Inflammatory macrophage treated with lipopolysaccharide for 4 hours (primary cell): ENCODE measurements around the gene CCDC167.
"Not testable (repeated sequence)": the region's sequence is repeated elsewhere in the genome, so short reads cannot be mapped to it uniquely, and the experiment has no call there.

Source experiments
- DNase-seq: peaks from one replicate; pipeline ENCODE4 v3.0.0-alpha.2; 2020

CCDC167 gene

DNA sequence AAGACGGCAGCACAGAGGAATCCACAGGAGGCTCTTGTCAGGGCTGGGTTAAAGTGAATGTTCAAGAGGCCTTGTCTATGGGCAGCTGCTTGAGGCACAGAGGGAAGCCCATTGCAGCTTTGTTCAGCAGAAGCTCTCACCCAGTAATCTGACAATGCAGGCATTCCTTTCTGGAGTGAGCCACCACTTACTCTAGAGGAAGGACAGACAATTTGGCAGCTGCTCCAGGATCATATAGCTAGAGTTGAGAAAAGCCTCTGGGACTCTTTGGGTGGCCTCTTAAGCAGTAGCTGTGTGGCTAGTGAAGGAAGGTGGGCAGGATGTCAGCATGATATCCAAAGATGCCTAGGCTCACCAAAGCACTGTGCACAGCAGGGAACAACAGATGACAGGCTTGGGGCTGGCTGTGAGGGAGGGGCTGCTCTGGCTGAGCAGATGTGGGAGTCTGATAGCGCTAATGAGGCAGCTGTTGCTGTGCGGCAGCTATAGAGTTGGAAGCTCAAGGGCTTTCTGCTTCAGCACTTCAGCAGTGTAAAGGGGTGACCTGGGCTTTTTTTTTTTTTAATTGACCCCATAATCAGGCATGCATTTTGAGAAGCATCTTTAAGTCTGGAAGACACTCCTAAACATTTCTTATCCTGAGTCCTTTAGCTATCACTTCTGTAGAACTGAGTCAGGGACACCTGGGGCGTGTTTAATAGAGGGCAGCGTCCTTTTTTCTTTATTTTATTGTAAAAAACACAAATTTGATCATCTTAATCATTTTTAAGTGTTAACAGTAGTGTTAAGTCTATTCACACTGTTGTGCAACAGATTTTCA, 39.5 kb downstream of the CCDC167 start:
- DNase-seq = no peak

DNA sequence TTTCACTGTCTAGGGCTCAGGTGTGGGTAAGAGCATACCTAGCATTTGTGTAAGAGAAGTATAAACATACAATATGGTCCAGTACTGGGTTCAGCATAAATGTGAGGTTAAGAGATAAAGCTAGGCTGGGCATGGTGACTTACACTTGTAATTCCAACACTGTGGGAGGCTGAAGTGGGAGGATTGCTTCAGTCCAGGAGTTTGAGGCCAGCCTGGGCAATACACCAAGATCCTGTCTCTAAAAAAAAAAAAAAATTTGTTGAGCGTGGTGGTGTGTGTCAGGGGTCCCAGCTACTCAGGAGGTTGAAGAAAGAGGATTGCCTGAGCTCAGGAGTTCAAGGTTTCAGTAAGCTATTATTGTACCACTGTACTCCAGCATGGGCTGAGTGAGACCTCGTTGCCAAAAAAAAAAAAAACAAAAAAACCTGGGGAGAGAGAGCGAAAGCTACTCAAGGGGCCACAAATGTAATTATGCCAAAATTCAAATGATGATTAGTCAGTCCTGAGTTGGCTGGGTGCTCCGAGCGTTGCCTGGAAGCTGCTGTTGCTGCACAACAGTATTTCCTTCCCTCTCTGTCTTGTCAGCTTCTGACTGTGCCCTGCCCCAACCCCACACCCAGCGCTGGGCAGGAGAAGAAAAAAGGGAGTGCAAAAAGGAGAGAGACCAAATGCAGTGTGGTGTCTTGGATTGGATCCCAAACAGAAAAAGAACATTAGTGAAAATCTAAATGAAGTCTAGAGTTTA, 42.7 kb downstream of the CCDC167 start:
- no peak for DNase-seq

DNA sequence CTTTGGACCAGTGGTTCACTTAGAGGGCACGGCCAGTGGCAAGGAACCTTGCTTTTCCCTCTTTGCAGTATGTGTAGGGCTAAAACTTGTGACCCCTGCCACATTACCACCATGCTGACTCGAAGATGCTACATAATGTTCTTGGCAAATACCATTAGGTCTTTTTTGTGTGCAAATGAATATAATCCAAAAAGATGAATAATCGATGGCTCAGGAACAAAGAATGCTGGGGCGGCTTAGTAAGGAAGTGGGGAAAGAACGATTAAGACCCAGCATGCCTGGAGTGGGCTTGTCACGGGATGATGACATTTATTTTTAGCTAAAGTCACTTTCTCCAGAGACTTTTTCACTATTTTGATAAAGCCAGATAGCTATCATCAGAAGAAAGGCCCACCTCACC, 43.6 kb downstream of the CCDC167 start:
- DNase-seq = no peak

DNA sequence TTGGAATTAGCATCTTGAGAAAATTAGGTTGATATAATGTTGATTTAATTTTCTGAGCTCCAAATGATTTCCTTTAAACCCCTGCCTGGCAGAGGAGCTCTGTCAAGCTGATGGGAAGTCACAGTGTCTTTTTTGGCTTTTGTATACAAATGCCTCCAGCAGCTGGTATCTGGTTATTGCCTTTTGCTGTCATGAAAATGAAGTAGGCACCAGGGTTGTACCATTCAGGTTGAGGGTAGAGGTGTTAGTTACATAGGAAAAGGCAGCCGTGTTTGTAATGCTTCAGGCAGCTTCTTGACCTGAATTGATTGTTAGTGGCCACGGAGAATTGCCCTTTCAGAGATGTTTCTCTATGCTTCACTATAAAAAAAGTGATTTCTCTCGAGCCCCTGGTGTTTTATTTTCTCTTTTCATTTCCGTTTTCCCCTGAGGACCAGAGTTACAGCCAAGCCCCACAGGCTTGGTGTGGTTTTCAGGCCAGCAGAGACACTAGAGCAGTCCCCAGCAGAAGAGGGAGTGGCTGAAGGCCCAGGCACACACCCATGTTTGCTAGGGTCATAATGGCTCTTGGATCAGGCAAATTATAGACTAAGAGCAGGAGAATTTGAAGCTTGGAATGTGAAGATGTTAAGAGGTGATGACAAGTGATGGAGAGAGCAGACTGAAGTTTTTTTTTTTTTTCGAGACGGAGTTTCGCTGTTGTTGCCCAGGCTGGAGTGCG, 45.1 kb downstream of the CCDC167 start:
- no peak for DNase-seq

- no peak for DNase-seq
Measured at GRCh38 chr6:37452522-37452921, 47.2 kb downstream of the CCDC167 start.

- no peak for DNase-seq
Measured at GRCh38 chr6:37451441-37452193, 48.1 kb downstream of the CCDC167 start.

- DNase-seq = no peak
Measured at GRCh38 chr6:37449984-37450383, 49.7 kb downstream of the CCDC167 start.

GRCh38 chr6:37443216-37443542, 56.5 kb downstream of the CCDC167 start:
- not testable (repeated sequence) for DNase-seq

DNA sequence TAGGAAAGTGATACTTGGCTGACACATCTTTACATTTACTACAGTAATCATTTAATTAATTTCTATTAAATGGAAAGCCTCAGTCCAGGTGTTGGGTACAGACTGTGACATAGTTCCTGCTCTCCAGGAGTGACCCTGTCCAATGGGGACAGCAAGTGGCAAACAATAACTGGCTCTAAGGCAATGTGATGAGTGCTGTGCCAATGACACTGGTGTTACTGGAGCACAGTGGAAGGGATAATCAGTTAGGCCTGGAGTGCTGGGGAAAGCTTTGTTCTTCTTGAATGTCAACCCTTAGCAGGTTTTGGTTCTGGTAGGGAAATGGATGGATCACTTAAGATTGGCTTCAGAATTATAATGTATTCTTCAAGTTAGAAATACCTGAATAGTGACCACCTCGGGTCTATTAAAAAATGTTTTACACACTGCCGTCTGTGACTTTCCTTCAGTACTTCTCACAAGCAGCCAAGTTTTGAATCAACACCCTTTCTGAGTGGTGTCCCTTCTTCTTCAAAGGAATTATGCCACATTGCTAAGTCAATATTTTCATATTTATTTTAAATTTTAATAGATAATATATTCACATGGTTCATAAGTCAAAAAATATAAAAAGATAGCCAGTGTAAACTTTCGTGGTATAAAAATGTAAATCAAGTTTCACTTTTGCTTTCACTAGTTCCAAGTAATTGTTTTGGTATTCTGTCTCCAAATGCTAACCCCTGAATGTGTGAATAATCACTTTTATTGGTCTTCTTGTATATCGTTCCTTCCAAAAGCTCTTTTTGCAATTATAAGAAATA, 57.1 kb downstream of the CCDC167 start:
- peak; percentile 28 for DNase-seq

DNA sequence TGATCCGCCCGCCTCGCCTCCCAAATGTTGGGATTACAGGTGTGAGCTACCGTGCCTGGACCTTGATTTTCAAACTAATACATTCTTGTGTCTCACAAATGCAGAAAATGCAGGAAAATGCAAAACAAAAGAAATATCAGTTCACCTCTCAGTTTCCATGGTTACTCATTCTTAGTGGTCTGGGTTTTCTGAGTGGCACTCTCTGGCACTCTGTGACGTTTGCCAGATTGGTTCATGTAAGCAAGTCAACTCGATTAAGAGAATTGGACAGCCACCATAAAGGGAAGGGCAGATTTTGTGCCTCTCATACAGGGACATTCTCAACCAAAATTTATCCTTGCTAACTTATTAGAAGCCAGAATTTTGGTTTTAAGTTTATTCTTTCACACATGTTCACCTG, 58.0 kb downstream of the CCDC167 start:
- DNase-seq = no peak

- DNase-seq = no peak
Measured at GRCh38 chr6:37438930-37439329, 60.8 kb downstream of the CCDC167 start.

- DNase-seq = no peak
Measured at GRCh38 chr6:37435816-37436215, 63.9 kb downstream of the CCDC167 start.

- no peak for DNase-seq
Measured at GRCh38 chr6:37435373-37435772, 64.3 kb downstream of the CCDC167 start.

DNA sequence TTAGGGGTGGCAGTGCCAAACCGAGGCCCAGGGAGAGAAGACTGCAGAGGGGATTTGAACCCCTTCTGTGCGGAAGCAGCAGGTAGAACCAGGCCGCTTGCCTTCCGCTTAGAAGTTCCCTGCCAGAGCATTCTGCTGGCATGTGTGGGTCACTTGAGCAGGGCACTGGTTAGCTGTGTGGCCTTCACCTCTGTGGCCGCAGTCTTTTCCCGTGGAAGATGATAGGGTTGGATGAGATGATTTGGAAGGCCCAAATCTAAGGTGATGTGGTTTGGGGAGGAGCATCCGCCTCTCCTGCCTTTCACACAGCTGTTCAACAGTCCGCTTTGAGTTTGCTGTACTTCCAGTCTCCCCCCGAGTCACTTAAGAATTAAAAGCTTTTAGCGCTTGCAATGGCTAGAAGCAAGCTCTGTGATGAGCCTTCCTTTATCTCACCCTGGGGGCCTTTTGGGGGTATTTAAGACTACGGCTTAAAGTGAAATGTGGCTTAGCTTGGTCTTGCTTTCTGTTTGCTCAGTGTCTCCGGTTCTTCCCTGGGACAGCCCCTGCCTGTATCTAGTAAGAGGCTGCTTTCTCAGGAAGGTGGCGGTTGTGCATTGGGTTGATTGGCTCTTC, 65.9 kb downstream of the CCDC167 start:
- peak; percentile 81 for DNase-seq
